ENCODE measurements around the gene PHYH. TPM values are rescaled to one million over a fixed set of nuclear protein-coding genes. Genes with fewer than 3 reads are reported as not detected.

Gene PHYH
- total and polyA plus RNA-seq, 4 donors, result 45.4 to 139 (median 86.8) TPM

DNA sequence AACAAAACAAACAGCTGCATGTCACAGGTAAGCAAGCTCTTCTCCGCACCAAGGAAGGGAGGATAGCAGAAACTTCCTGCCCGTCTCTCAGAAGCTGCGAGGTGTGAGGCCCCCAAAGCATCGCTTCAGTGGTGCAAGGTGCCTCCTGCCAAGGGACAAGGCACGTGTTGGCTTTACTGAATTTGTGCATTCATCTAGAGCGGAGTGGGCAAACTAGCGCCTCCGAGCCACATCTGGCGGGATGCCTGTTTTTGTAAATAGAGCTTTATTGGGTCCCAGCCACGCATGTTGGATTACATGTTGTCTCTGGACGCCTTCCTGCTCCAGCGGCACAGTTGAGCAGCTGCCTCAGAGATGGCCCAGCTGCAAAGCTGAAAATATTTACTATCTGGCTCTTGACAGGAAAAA, 27.7 kb downstream of the PHYH start:
- peak overlapping the region; percentile 86 to 89 for H3K27ac ChIP-seq (ENCODE audit: low read depth in 1 of 2, low read length in 2 of 2)
- no peaks in the 10 kb centered on the region for H3K27me3 ChIP-seq (ENCODE audit: control insufficient read depth in 4 of 4, insufficient read depth in 4 of 4, low read length in 3 of 4)
- DNase-seq (ENCODE audit: low spot score), result no peak
- H3K9ac ChIP-seq (ENCODE audit: low read depth in 1 of 2, low read length in 2 of 2), result peak overlapping the region; percentile 33 to 59
- peak overlapping the region; percentile 21 to 49 (median 29) for H3K4me3 ChIP-seq (ENCODE audit: low read depth in 1 of 3, low read length in 3 of 3)
- H3K9me3 ChIP-seq (ENCODE audit: control insufficient read depth in 4 of 4, low read length in 3 of 4), result no peaks in the 10 kb centered on the region
- TF ChIP-seq HNF4A (conservative IDR thresholded peaks at IDR 0.05) (peak in 1 of 2 donors; percentile 62), RXRA (IDR thresholded peaks at IDR 0.05) (peak in 1 of 2 donors; percentile 68), MAX (IDR thresholded peaks at IDR 0.05) (peak; percentile 63), JUND (IDR thresholded peaks at IDR 0.05) (peak; percentile 9 to 26), EGR1 (IDR thresholded peaks at IDR 0.05; ENCODE audit: low read depth in 2 of 2) (no peak), HNF4G (IDR thresholded peaks at IDR 0.05) (no peak), GABPA (IDR thresholded peaks at IDR 0.05 in 1 of 2, conservative IDR thresholded peaks at IDR 0.05 in 1 of 2) (no peak), SP1 (IDR thresholded peaks at IDR 0.05) (peak; percentile 38), FOXA2 (IDR thresholded peaks at IDR 0.05) (peak; percentile 78), CTCF (IDR thresholded peaks at IDR 0.05; ENCODE audit: low read depth, low read length, missing input control) (no peak), YY1 (IDR thresholded peaks at IDR 0.05) (peak; percentile 71), RAD21 (IDR thresholded peaks at IDR 0.05) (peak in 1 of 2 donors; percentile 57), FOXA1 (IDR thresholded peaks at IDR 0.05) (no peak), NR2F2 (IDR thresholded peaks at IDR 0.05) (no peak), TAF1 (conservative IDR thresholded peaks at IDR 0.05) (peak; percentile 33), ATF3 (IDR thresholded peaks at IDR 0.05) (no peak)
- TF ChIP-seq, protein P1, sequence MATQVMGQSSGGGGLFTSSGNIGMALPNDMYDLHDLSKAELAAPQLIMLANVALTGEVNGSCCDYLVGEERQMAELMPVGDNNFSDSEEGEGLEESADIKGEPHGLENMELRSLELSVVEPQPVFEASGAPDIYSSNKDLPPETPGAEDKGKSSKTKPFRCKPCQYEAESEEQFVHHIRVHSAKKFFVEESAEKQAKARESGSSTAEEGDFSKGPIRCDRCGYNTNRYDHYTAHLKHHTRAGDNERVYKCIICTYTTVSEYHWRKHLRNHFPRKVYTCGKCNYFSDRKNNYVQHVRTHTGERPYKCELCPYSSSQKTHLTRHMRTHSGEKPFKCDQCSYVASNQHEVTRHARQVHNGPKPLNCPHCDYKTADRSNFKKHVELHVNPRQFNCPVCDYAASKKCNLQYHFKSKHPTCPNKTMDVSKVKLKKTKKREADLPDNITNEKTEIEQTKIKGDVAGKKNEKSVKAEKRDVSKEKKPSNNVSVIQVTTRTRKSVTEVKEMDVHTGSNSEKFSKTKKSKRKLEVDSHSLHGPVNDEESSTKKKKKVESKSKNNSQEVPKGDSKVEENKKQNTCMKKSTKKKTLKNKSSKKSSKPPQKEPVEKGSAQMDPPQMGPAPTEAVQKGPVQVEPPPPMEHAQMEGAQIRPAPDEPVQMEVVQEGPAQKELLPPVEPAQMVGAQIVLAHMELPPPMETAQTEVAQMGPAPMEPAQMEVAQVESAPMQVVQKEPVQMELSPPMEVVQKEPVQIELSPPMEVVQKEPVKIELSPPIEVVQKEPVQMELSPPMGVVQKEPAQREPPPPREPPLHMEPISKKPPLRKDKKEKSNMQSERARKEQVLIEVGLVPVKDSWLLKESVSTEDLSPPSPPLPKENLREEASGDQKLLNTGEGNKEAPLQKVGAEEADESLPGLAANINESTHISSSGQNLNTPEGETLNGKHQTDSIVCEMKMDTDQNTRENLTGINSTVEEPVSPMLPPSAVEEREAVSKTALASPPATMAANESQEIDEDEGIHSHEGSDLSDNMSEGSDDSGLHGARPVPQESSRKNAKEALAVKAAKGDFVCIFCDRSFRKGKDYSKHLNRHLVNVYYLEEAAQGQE (IDR thresholded peaks at IDR 0.05), result peak; percentile 35
- TF ChIP-seq, protein P2, sequence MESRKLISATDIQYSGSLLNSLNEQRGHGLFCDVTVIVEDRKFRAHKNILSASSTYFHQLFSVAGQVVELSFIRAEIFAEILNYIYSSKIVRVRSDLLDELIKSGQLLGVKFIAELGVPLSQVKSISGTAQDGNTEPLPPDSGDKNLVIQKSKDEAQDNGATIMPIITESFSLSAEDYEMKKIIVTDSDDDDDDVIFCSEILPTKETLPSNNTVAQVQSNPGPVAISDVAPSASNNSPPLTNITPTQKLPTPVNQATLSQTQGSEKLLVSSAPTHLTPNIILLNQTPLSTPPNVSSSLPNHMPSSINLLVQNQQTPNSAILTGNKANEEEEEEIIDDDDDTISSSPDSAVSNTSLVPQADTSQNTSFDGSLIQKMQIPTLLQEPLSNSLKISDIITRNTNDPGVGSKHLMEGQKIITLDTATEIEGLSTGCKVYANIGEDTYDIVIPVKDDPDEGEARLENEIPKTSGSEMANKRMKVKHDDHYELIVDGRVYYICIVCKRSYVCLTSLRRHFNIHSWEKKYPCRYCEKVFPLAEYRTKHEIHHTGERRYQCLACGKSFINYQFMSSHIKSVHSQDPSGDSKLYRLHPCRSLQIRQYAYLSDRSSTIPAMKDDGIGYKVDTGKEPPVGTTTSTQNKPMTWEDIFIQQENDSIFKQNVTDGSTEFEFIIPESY (IDR thresholded peaks at IDR 0.05), result no peak
- 32% methylated on average over 12 of the region's 12 CpGs for WGBS
- no peaks in the 10 kb centered on the region for H3K36me3 ChIP-seq (ENCODE audit: control insufficient read depth in 4 of 4, insufficient read depth in 3 of 4, low read depth in 1 of 4, low read length in 3 of 4)
- peaks cover 1 to 26% (median 16%) of the 10 kb centered on the region in 4 donors for H3K4me1 ChIP-seq (ENCODE audit: control insufficient read depth in 4 of 4, insufficient read depth in 4 of 4, low read length in 3 of 4)

Measured in liver (tissue), 9 donors.